Measurements from ENCODE around the gene NBPF6. TPM values are rescaled to one million over a fixed set of nuclear protein-coding genes. Genes with fewer than 3 reads are reported as not detected.

Gene NBPF6, protein sequence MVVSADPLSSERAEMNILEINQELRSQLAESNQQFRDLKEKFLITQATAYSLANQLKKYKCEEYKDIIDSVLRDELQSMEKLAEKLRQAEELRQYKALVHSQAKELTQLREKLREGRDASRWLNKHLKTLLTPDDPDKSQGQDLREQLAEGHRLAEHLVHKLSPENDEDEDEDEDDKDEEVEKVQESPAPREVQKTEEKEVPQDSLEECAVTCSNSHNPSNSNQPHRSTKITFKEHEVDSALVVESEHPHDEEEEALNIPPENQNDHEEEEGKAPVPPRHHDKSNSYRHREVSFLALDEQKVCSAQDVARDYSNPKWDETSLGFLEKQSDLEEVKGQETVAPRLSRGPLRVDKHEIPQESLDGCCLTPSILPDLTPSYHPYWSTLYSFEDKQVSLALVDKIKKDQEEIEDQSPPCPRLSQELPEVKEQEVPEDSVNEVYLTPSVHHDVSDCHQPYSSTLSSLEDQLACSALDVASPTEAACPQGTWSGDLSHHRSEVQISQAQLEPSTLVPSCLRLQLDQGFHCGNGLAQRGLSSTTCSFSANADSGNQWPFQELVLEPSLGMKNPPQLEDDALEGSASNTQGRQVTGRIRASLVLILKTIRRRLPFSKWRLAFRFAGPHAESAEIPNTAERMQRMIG
- total RNA-seq, result not detected in 2 replicates

DNA sequence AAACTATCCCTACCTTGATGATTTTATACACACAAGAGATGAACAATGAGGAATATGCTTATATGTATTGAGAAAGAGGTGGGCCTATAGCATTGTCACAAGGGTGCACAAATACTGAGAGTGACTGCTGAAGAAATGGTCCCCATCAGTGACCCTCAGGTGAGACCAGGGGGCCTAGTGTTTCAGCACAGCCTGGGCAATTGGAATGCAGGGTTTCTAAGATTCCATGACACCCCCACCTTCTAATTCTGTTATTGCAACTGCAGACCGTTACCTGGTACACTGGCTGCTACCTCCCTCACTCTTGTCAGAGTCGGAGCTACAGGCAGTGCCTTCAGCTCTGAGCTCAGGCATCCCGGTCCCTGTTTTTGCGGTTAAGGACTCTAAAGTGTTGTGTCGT is at the start of gene NBPF6:
TSS of gene NBPF6 (plus strand) at position 301 of the 400 bp plus-strand sequence. CDS start 259 bp downstream, outside the sequence.

Other genes with a start within 250 kb of the NBPF6 start
- gene SLC25A24, start 250.0 kb upstream of the NBPF6 start, total RNA-seq, result 50.3 and 54.5 TPM in 2 replicates
- not detected in 2 replicates for gene NBPF4, start 206.3 kb upstream of the NBPF6 start, total RNA-seq
- gene EEIG2, start 109.8 kb downstream of the NBPF6 start, total RNA-seq, result 3.6 and 6.9 TPM in 2 replicates
- 1.1 and 2.9 TPM in 2 replicates for gene HENMT1, start 210.8 kb downstream of the NBPF6 start, total RNA-seq
- gene PRPF38B, start 242.0 kb downstream of the NBPF6 start, total RNA-seq, result 18.0 and 22.8 TPM in 2 replicates

Measured in vein endothelial cell (primary cell).